NB4 (cell line): ENCODE measurements around the gene GP5.

Source experiments
- DNase-seq: peaks from one replicate; pipeline ENCODE4 v3.0.0; 2010; ENCODE audit warnings: low read depth
- H3K4me3 ChIP-seq: one replicate; pipeline ENCODE4 v1.5.1; 2011; ENCODE audit warnings: mild to moderate bottlenecking, low read depth, low read length, moderate library complexity
- MYC ChIP-seq: IDR thresholded peaks from 2 replicates; pipeline ENCODE4 v1.6.1; 2011; ENCODE audit warnings: low read depth, low read length
- POLR2A ChIP-seq: IDR thresholded peaks from 2 replicates; pipeline ENCODE4 v1.6.1; 2011; ENCODE audit warnings: mild to moderate bottlenecking; ENCODE audit not compliant: insufficient read length; ENCODE audit errors: extremely low read depth
- TF ChIP-seq, protein P1 (sequence below): IDR thresholded peaks from one replicate; pipeline ENCODE4 v1.5.1; 2012; ENCODE audit warnings: low read depth, low read length
- TF ChIP-seq, protein P2 (sequence below): IDR thresholded peaks from 2 replicates; pipeline ENCODE4 v1.6.1; 2011; ENCODE audit warnings: low read depth, low read length

GP5 gene, protein sequence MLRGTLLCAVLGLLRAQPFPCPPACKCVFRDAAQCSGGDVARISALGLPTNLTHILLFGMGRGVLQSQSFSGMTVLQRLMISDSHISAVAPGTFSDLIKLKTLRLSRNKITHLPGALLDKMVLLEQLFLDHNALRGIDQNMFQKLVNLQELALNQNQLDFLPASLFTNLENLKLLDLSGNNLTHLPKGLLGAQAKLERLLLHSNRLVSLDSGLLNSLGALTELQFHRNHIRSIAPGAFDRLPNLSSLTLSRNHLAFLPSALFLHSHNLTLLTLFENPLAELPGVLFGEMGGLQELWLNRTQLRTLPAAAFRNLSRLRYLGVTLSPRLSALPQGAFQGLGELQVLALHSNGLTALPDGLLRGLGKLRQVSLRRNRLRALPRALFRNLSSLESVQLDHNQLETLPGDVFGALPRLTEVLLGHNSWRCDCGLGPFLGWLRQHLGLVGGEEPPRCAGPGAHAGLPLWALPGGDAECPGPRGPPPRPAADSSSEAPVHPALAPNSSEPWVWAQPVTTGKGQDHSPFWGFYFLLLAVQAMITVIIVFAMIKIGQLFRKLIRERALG

DNA sequence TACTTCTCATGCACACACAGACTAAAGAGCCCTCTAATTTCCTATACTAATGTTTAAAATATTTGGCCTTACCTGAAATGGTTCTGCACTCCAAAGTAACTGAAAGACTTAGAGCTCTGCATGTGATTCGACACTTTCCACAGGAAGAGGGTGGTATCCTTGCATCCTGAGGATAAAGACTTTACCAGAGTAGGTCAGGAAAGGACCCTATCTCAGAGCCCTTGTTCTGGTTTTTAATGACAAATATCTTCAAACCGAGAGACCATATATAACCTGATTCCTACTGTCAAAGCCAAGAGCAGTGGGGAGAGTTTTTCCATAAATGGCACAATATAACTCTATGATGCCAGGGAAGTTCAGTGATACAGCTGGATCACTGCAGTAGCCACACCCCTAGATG, at the start of gene GP5:
TSS of gene GP5 (minus strand) at position 101 of the 400 bp plus-strand sequence. CDS start 984 bp downstream, outside the sequence.
- no peak for DNase-seq
- TF ChIP-seq, protein P1, sequence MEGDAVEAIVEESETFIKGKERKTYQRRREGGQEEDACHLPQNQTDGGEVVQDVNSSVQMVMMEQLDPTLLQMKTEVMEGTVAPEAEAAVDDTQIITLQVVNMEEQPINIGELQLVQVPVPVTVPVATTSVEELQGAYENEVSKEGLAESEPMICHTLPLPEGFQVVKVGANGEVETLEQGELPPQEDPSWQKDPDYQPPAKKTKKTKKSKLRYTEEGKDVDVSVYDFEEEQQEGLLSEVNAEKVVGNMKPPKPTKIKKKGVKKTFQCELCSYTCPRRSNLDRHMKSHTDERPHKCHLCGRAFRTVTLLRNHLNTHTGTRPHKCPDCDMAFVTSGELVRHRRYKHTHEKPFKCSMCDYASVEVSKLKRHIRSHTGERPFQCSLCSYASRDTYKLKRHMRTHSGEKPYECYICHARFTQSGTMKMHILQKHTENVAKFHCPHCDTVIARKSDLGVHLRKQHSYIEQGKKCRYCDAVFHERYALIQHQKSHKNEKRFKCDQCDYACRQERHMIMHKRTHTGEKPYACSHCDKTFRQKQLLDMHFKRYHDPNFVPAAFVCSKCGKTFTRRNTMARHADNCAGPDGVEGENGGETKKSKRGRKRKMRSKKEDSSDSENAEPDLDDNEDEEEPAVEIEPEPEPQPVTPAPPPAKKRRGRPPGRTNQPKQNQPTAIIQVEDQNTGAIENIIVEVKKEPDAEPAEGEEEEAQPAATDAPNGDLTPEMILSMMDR, result no peak
- TF ChIP-seq POLR2A, result no peak
- no peak within 1 kb of the TSS for H3K4me3 ChIP-seq

DNA sequence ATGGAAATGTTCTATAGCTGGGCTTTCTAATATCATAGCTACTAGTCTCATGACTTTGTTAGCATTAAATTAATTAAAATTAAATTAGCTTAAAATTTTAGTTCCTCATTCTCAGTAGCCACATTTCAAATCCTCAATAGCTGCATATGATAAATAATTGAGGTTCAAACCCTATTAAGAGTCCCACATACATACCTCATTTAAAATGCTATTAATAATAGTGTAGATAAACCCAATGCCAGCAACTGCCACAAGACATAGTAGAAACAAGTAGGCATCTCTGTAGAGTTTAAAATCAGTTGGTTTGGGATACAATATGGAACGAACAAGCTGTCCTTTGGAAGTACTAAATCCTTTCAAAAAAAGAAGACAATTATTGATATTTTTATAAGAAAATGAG, 48.6 kb upstream of the GP5 start:
- DNase-seq, result no peak
- no peak overlapping the region for H3K4me3 ChIP-seq
- TF ChIP-seq, protein P1, result no peak
- TF ChIP-seq MYC (no peak), POLR2A (no peak)
- TF ChIP-seq, protein P2, sequence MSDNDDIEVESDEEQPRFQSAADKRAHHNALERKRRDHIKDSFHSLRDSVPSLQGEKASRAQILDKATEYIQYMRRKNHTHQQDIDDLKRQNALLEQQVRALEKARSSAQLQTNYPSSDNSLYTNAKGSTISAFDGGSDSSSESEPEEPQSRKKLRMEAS, result no peak

DNA sequence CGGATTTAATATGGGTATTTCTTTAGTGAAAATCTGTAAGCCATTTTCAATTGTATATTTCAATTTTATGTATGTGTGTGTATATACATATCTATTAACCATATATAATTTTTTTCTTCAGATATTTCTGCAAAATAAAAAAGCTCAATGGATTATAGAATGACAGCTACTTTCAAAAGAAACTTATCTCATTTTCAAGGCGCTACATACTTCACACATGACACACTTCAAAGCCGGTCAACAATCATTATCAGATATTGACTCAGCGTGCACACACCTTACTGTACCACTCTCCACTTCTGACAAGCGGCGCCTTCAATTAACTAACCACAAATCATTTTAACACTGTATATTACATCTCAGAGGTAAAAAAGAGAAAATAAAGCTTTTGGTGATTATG, 48.1 kb upstream of the GP5 start:
- TF ChIP-seq POLR2A (no peak), MYC (no peak)
- TF ChIP-seq, protein P2, result no peak
- TF ChIP-seq, protein P1, result no peak
- DNase-seq, result no peak
- H3K4me3 ChIP-seq, result no peak overlapping the region

DNA sequence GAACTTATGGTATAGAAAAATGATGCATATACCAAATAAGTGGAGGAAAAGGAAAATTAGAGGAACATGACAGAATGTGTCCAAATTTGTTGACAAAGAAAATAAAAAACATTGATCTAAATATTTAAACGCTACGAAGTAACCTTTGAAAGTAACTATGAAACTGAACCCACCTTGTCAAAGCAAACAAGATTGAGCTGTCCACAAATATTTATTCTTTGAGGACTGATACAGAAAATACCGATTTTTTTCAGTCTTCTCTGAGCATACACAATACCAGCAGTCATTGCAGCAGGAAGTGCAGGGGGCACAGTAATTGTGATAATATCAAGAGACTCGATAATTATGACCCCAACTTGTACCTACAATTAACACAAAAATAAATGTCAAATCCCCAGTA, 47.7 kb upstream of the GP5 start:
- TF ChIP-seq MYC (no peak), POLR2A (no peak)
- TF ChIP-seq, protein P1, result no peak
- TF ChIP-seq, protein P2, result no peak
- H3K4me3 ChIP-seq, result no peak overlapping the region
- DNase-seq, result no peak

DNA sequence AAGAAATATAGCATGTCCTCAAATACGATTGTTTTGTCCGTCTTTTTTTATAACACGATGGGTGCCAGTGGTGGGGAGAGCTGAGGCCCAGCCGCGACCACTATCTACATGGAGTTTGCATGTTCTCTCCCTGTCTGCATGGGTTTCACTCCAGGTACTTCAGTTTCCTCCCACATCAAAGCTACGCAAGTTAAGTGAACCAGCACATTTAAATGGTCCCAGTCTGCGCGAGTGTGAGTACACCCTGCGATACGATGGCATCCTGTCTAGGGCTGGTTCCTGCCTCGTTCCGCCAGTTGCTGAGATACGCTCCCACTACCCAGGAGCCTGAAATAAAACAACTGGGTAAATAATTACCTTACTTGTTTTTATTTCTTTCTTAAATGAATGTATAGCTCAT, 47.1 kb upstream of the GP5 start:
- DNase-seq, result no peak
- H3K4me3 ChIP-seq, result no peak overlapping the region
- no peak for TF ChIP-seq MYC

DNA sequence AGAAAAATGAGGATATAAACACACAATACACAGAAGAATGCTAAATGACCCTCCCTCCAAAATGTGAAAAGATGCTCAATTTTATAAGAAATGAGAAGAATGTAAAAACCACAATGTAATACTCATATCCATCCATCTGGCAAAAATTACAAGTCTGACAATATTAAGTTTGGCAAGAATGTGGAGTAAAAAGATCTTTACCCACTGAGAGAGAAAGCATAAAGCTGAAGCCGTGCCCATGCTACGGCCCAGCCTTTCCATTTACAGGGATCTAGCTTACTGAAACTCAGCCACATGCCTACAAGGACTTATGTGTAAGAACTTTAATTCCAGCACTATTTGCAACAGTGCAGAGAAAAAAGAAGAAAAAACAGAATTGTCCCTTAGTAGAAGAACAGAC, 44.8 kb upstream of the GP5 start:
- no peak for DNase-seq
- no peak overlapping the region for H3K4me3 ChIP-seq
- TF ChIP-seq MYC (no peak), POLR2A (no peak)
- TF ChIP-seq, protein P2, result no peak
- TF ChIP-seq, protein P1, result no peak
